ENCODE results near the gene OR5D18. TPM values are rescaled to one million over a fixed set of nuclear protein-coding genes. Genes with fewer than 3 reads are reported as not detected.
"Not testable (repeated sequence)": the region's sequence is repeated elsewhere in the genome, so short reads cannot be mapped to it uniquely, and the experiment has no call there.

OR5D18 gene
- not detected for total RNA-seq
- long read RNA-seq: 0 reads

- intact Hi-C loops (cut with micrococcal nuclease): no loop called here
- ATAC-seq (no peak), DNase-seq (no peak)
Observed at GRCh38 chr11:55819330-55819729, at the start of gene OR5D18. Gene OR5D18, plus strand, starts transcription at chr11:55819630. Its CDS starts 0 bp downstream, at chr11:55819630.

- no peak for ATAC-seq
- no peak for DNase-seq
- intact Hi-C loops (cut with micrococcal nuclease): no loop called here
Observed at GRCh38 chr11:55773138-55773537, 46.3 kb upstream of the OR5D18 start, which contains the start of gene OR5D13. Gene OR5D13, plus strand, starts transcription at chr11:55773438. Its CDS starts 0 bp downstream, at chr11:55773438.

- intact Hi-C loops (cut with micrococcal nuclease): no loop called here
- ATAC-seq: no peak
- no peak for DNase-seq
Observed at GRCh38 chr11:55791606-55792005, 27.8 kb upstream of the OR5D18 start.

GRCh38 chr11:55793321-55793720 is 26.1 kb upstream of the OR5D18 start:
- no peak for ATAC-seq
- no peak for DNase-seq
- intact Hi-C loops (cut with micrococcal nuclease): no loop called here

GRCh38 chr11:55795256-55795655 is 24.2 kb upstream of the OR5D18 start, which contains the start of gene OR5D14:
Gene OR5D14, plus strand, starts transcription at chr11:55795556. Its CDS starts 0 bp downstream, at chr11:55795556.
- intact Hi-C loops (cut with micrococcal nuclease): no loop called here
- ATAC-seq (no peak), DNase-seq (no peak)

- intact Hi-C loops (cut with micrococcal nuclease): no loop called here
- DNase-seq (no peak), ATAC-seq (no peak)
Observed at GRCh38 chr11:55806248-55806647, 13.2 kb upstream of the OR5D18 start.

- ATAC-seq (no peak), DNase-seq (no peak)
- intact Hi-C loops (cut with micrococcal nuclease): no loop called here
Observed at GRCh38 chr11:55811067-55811466, 8.4 kb upstream of the OR5D18 start, which contains the start of gene OR5L1. Gene OR5L1, plus strand, starts transcription at chr11:55811367. Its CDS starts 100 bp downstream, at chr11:55811467.

GRCh38 chr11:55826919-55827318 is 7.5 kb downstream of the OR5D18 start, which contains the start of gene OR5L2:
Gene OR5L2, plus strand, starts transcription at chr11:55827219. Its CDS starts 0 bp downstream, at chr11:55827219.
- DNase-seq: no peak
- ATAC-seq: no peak
- intact Hi-C loops (cut with micrococcal nuclease): no loop called here

GRCh38 chr11:55838452-55838851 is 19.0 kb downstream of the OR5D18 start, which contains the start of gene OR5D16:
Gene OR5D16, plus strand, starts transcription at chr11:55838752. Its CDS starts 0 bp downstream, at chr11:55838752.
- ATAC-seq: no peak
- no peak for DNase-seq
- intact Hi-C loops (cut with micrococcal nuclease): no loop called here

GRCh38 chr11:55847453-55847852 is 28.0 kb downstream of the OR5D18 start:
- intact Hi-C loops (cut with micrococcal nuclease): no loop called here
- no peak for DNase-seq
- ATAC-seq: no peak

GRCh38 chr11:55849037-55849436 is 29.6 kb downstream of the OR5D18 start:
- ATAC-seq (no peak), DNase-seq (no peak)
- intact Hi-C loops (cut with micrococcal nuclease): no loop called here

GRCh38 chr11:55852141-55852540 is 32.7 kb downstream of the OR5D18 start:
- DNase-seq (no peak), ATAC-seq (no peak)
- intact Hi-C loops (cut with micrococcal nuclease): no loop called here

- DNase-seq: no peak
- no peak for ATAC-seq
- intact Hi-C loops (cut with micrococcal nuclease): no loop called here
Observed at GRCh38 chr11:55854704-55855103, 35.3 kb downstream of the OR5D18 start.

- intact Hi-C loops (cut with micrococcal nuclease); ATAC-seq: not testable (repeated sequence)
Observed at GRCh38 chr11:55867354-55867753, 47.9 kb downstream of the OR5D18 start.

More at GRCh38 chr11:55867354-55867753, 47.9 kb downstream of the OR5D18 start:
- DNase-seq: not testable (repeated sequence)

Other genes with a start within 250 kb of the OR5D18 start
- not detected for gene OR4C16, start 247.5 kb upstream of the OR5D18 start, total RNA-seq
- not detected for gene OR4C11, start 212.0 kb upstream of the OR5D18 start, total RNA-seq
- gene OR4P4, start 184.5 kb upstream of the OR5D18 start, total RNA-seq: not detected
- not detected for gene OR4S2, start 171.3 kb upstream of the OR5D18 start, total RNA-seq
- not detected for gene OR4C6, start 157.4 kb upstream of the OR5D18 start, total RNA-seq
- not detected for gene OR5D13, start 46.2 kb upstream of the OR5D18 start, total RNA-seq
- gene OR5D14, start 24.1 kb upstream of the OR5D18 start, total RNA-seq: not detected
- gene OR5L1, start 8.3 kb upstream of the OR5D18 start, total RNA-seq: not detected
- not detected for gene OR5L2, start 7.6 kb downstream of the OR5D18 start, total RNA-seq
- gene OR5D16, start 19.1 kb downstream of the OR5D18 start, total RNA-seq: not detected
- gene TRIM51, start 63.7 kb downstream of the OR5D18 start, total RNA-seq: not detected
- not detected for gene OR5W2, start 95.0 kb downstream of the OR5D18 start, total RNA-seq
- not detected for gene OR5I1, start 116.8 kb downstream of the OR5D18 start, total RNA-seq
- gene OR10AG1, start 150.3 kb downstream of the OR5D18 start, total RNA-seq: not detected
- gene OR5F1, start 175.0 kb downstream of the OR5D18 start, total RNA-seq: not detected
- not detected for gene OR5AS1, start 208.0 kb downstream of the OR5D18 start, total RNA-seq

Data from left ventricle myocardium superior (tissue), 1 donor.